Mesothelial cell of epicardium (in vitro differentiated cells): ENCODE data around the gene PODXL2. TPM values are rescaled to one million over a fixed set of nuclear protein-coding genes. Genes with fewer than 3 reads are reported as not detected.

Experiments
- DNase-seq, 2 experiments: peaks; one replicate each; pipeline ENCODE4 v3.0.0; 2021; ENCODE audit warnings: low spot score in 2 of 2; ENCODE audit not compliant: unreplicated experiment in 2 of 2
- H3K27ac Mint-ChIP-seq: 2 replicates; pipeline ENCODE4 v1.8.0; 2021; ENCODE audit warnings: mixed read lengths
- H3K27me3 Mint-ChIP-seq: 2 replicates; pipeline ENCODE4 v1.8.0; 2021; ENCODE audit warnings: low read depth, mixed read lengths
- H3K36me3 Mint-ChIP-seq: 2 replicates; pipeline ENCODE4 v1.8.0; 2021; ENCODE audit warnings: mixed read lengths
- H3K4me1 Mint-ChIP-seq: 2 replicates; pipeline ENCODE4 v1.8.0; 2021; ENCODE audit warnings: mixed read lengths
- H3K4me3 Mint-ChIP-seq: 2 replicates; pipeline ENCODE4 v1.8.0; 2021; ENCODE audit warnings: mild to moderate bottlenecking, moderate library complexity, mixed read lengths
- H3K9me3 Mint-ChIP-seq: 2 replicates; pipeline ENCODE4 v1.8.0; 2021; ENCODE audit warnings: mixed read lengths
- total RNA-seq: library from RNA; stranded (reverse); gene quantifications from 3 replicates; pipeline ENCODE4 v1.2.1, GENCODE V29; 2021
- TF ChIP-seq, protein P1 (sequence below): fragments of 200-600 bp; sonication (generic); IDR thresholded peaks from one replicate; pipeline ENCODE4 v1.5.0; 2021; ENCODE audit warnings: antibody characterized with exemption; ENCODE audit not compliant: unreplicated experiment

PODXL2 gene
- total RNA-seq, 1 donor from 2014 or later = 25.5 TPM

DNA sequence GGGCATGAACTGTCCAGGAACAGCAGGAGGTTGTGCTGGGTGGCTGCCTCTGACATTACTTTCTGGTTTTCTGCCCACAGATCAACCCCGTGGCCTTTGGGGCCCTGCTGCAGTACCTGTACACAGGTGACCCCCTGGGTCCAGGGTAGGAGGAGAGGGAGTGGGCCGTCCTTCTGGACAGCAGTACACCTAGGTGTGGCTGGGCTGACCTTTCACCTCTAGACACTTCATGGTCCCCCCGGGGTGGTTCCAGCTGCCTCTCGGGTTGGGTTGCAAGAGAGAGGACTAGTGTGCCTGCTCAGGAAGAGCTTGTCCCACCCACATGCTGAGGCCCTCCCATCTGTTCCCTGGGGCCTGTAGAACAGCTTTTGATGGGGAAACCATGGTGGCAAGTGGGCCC, 47.5 kb downstream of the PODXL2 start:
- Mint-ChIP-seq H3K27ac (no peak overlapping the region), H3K36me3 (peaks cover 3% of the 10 kb centered on the region), H3K4me3 (no peak overlapping the region), H3K27me3 (no peaks in the 10 kb centered on the region), H3K9me3 (no peaks in the 10 kb centered on the region), H3K4me1 (peaks cover 9% of the 10 kb centered on the region)
- TF ChIP-seq, protein P1, sequence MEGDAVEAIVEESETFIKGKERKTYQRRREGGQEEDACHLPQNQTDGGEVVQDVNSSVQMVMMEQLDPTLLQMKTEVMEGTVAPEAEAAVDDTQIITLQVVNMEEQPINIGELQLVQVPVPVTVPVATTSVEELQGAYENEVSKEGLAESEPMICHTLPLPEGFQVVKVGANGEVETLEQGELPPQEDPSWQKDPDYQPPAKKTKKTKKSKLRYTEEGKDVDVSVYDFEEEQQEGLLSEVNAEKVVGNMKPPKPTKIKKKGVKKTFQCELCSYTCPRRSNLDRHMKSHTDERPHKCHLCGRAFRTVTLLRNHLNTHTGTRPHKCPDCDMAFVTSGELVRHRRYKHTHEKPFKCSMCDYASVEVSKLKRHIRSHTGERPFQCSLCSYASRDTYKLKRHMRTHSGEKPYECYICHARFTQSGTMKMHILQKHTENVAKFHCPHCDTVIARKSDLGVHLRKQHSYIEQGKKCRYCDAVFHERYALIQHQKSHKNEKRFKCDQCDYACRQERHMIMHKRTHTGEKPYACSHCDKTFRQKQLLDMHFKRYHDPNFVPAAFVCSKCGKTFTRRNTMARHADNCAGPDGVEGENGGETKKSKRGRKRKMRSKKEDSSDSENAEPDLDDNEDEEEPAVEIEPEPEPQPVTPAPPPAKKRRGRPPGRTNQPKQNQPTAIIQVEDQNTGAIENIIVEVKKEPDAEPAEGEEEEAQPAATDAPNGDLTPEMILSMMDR = no peak
- no peak for DNase-seq

DNA sequence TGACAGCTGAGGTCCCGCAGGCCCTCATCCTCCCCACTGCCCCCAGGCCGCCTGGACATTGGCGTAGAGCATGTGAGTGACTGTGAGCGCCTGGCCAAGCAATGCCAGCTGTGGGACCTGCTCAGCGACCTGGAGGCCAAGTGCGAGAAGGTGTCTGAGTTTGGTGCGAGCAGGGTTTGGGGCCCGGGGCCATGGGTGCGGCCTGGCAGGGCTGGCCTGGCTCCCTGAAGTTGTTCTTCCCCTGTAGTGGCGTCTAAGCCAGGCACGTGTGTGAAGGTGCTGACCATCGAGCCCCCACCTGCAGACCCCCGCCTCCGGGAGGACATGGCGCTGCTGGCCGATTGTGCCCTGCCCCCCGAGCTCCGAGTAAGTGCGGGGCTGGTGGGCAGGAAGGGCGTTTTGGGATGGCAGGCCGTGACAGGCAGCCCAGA, 48.0 kb downstream of the PODXL2 start:
- Mint-ChIP-seq H3K27me3 (no peaks in the 10 kb centered on the region), H3K4me3 (no peak overlapping the region), H3K27ac (no peak overlapping the region), H3K9me3 (no peaks in the 10 kb centered on the region), H3K4me1 (peaks cover 7% of the 10 kb centered on the region), H3K36me3 (peaks cover 3% of the 10 kb centered on the region)
- TF ChIP-seq, protein P1 = no peak
- no peak for DNase-seq

DNA sequence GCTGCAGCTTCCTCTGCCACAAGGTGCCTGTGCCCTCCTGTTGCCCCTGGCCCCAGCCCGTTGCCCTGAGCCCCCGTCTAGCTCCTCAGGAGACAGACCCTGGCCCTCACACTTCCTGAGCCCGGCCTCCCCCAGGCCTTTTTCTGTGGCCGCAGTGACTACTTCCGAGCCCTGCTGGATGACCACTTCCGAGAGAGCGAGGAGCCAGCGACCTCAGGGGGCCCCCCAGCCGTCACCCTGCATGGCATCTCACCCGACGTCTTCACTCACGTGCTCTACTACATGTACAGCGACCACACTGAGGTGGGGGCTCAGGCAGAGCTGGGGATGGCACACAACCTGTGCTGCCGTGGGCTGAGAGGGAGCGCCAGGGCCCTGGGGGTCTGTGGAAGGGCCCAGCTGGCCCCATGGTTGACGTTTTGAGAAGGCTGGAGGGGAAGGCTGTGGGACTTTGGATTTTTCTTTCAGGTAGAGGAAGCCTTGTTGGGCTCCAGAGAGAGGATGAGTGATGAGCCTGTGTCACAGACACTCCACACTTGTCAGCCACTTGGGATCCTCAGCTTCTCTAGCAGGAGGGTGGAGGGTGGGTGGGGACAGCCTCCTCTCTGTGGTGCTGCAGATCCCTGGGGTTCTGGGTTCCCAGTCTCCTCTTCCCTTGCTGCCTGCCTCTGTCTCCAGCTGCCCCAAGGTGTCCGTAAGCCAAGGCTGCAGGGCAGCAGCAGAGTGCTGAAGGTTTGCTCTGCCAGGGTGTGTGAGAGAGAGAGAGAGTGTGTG, 48.7 kb downstream of the PODXL2 start:
- DNase-seq = no peak
- TF ChIP-seq, protein P1 = no peak
- Mint-ChIP-seq H3K27me3 (no peaks in the 10 kb centered on the region), H3K4me1 (peaks cover 7% of the 10 kb centered on the region), H3K27ac (no peak overlapping the region), H3K4me3 (no peak overlapping the region), H3K9me3 (no peaks in the 10 kb centered on the region), H3K36me3 (peaks cover 3% of the 10 kb centered on the region)

DNA sequence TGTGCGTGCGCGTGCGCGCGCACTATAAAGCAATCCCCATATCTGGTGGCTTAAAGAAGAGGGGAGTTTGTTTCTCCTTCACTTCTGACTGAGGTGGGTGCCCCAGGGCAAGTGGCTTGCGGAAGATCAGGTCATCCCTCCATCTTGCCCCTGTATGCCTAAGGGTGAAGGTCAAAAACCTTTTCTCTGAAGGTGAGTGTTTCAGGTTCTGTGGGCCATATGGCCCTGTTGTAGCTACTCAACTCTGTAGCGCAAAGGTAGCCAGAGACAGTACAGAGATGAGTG, 49.3 kb downstream of the PODXL2 start:
- TF ChIP-seq, protein P1 = no peak
- Mint-ChIP-seq H3K27me3 (no peaks in the 10 kb centered on the region), H3K36me3 (peaks cover 3% of the 10 kb centered on the region), H3K27ac (no peak overlapping the region), H3K4me3 (no peak overlapping the region), H3K4me1 (peaks cover 7% of the 10 kb centered on the region), H3K9me3 (no peaks in the 10 kb centered on the region)
- DNase-seq = no peak

DNA sequence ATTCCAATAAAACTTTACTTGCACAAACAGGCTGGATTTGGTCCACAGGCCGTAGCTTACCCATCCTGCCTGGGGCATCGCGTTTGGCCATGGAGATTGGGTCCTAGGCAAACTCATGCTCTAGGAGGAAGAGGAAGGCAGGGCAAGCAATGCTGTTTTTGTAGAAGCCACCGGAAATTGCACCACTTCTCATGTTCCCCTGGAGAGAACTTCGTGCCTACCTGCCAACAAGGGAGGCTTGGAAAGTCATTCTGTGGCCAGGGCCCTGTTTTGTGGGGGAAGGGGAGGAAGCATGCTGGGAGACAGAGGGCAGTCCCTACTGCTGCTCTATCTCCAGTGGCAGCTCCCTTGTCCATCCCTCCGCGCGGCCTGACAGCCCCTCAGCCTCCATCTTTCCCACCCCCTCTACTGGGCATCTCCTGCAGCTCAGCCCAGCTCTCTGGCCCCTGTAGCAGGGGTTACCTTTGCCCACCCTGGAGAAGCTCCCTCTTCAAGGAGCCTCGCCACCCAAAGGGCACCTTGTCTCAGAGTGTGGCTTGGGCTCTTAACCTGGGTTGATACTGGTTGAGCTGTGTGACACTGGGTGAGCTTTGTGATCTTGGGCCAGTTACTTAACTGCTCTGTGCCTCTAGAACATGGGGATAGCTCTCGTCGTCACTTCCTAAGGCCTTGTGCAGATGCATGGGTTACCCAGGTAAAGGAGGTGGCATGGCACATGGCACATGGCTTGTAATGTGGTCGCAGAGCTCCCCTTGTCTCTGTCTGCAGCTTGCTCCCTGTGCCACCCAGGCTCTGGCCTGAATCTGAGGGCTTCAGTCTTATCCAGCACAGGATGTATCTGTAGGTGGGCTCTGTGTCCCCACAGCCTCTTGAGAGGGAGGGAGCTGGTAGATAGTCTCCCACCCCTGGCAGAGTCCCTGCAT, 49.9 kb downstream of the PODXL2 start:
- no peaks in the 10 kb centered on the region for H3K27me3 Mint-ChIP-seq
- no peak for DNase-seq

More for the DNA sequence above, 49.9 kb downstream of the PODXL2 start:
- Mint-ChIP-seq H3K36me3 (peaks cover 3% of the 10 kb centered on the region), H3K4me1 (peaks cover 2% of the 10 kb centered on the region), H3K4me3 (no peak overlapping the region), H3K27ac (no peak overlapping the region), H3K9me3 (no peaks in the 10 kb centered on the region)
- TF ChIP-seq, protein P1 = no peak
